Chondrocyte (in vitro differentiated cells): ENCODE data around the gene TRIML2. TPM values are rescaled to one million over a fixed set of nuclear protein-coding genes. Genes with fewer than 3 reads are reported as not detected.

Source experiments
- DNase-seq: peaks from one replicate; pipeline ENCODE4 v3.0.0; 2021; ENCODE audit warnings: mixed read lengths, low spot score
- H3K27ac Mint-ChIP-seq: one replicate; pipeline ENCODE4 v1.8.0; 2021; ENCODE audit warnings: mild to moderate bottlenecking, moderate library complexity, mixed read lengths; ENCODE audit not compliant: unreplicated experiment
- H3K27me3 Mint-ChIP-seq: 2 replicates; pipeline ENCODE4 v1.8.0; 2021; ENCODE audit warnings: low read depth, mixed read lengths
- H3K36me3 Mint-ChIP-seq: 2 replicates; pipeline ENCODE4 v1.8.0; 2021; ENCODE audit warnings: low read depth, mixed read lengths
- H3K4me1 Mint-ChIP-seq: 2 replicates; pipeline ENCODE4 v1.8.0; 2021; ENCODE audit warnings: low read depth, mild to moderate bottlenecking, mixed read lengths
- H3K4me3 Mint-ChIP-seq: one replicate; pipeline ENCODE4 v1.8.0; 2021; ENCODE audit warnings: mild to moderate bottlenecking, moderate library complexity, mixed read lengths; ENCODE audit not compliant: unreplicated experiment
- H3K9me3 Mint-ChIP-seq: 2 replicates; pipeline ENCODE4 v1.8.0; 2021; ENCODE audit warnings: low read depth, mixed read lengths
- total RNA-seq: library from RNA; stranded (reverse); gene quantifications from 3 replicates; pipeline ENCODE4 v1.2.1, GENCODE V29; 2021
- TF ChIP-seq, protein P1 (sequence below): fragments of 200-600 bp; sonication (generic); IDR thresholded peaks from 2 replicates; pipeline ENCODE4 v1.5.0; 2021; ENCODE audit warnings: antibody characterized with exemption, mild to moderate bottlenecking, moderate library complexity

Gene TRIML2
- total RNA-seq, 1 donor from 2014 or later = 1.1 TPM

DNA sequence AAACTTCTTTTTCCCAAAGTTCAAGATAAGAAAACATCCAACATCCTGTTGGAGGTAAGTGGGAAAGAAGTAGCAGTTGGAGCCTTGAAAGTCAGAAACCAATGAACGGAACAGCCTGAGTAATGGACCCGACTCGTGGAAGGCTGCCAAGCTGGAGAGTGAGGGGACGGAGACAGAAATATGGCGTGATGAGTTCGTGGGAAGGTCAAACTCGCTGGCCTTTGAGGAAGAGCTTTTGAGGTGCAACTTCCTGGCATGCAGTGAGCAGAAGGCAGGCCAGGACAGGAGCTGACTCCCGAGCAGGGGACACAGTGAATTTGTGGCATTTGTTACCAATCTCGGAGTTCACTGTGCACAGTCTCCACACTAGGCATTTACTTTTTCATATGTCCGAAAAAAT lies 28.8 kb upstream of the TRIML2 start:
- no peak for DNase-seq
- Mint-ChIP-seq H3K9me3 (no peaks in the 10 kb centered on the region), H3K4me1 (peaks cover 7% of the 10 kb centered on the region), H3K27ac (no peak overlapping the region), H3K36me3 (no peaks in the 10 kb centered on the region), H3K27me3 (no peaks in the 10 kb centered on the region), H3K4me3 (no peak overlapping the region)
- TF ChIP-seq, protein P1, sequence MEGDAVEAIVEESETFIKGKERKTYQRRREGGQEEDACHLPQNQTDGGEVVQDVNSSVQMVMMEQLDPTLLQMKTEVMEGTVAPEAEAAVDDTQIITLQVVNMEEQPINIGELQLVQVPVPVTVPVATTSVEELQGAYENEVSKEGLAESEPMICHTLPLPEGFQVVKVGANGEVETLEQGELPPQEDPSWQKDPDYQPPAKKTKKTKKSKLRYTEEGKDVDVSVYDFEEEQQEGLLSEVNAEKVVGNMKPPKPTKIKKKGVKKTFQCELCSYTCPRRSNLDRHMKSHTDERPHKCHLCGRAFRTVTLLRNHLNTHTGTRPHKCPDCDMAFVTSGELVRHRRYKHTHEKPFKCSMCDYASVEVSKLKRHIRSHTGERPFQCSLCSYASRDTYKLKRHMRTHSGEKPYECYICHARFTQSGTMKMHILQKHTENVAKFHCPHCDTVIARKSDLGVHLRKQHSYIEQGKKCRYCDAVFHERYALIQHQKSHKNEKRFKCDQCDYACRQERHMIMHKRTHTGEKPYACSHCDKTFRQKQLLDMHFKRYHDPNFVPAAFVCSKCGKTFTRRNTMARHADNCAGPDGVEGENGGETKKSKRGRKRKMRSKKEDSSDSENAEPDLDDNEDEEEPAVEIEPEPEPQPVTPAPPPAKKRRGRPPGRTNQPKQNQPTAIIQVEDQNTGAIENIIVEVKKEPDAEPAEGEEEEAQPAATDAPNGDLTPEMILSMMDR = no peak

DNA sequence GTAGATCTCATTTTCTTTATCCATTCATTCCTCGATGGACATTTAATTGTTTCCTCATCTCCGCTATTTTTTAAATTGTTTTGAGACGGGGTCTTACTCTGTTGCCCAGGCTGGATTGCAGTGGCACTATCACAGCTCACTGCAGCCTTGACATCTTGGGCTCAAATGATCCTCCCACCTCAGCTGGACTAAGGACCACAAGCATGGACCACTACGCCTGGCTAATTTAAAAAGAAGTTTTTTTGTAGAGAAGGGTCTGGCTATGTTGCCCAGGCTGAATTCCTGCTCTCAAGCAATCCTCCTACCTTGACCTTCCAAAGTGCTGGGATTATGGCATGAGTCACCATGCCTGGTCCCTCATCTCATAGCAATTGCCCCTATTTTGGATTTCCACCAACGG lies 22.8 kb upstream of the TRIML2 start:
- Mint-ChIP-seq H3K4me1 (peaks cover 10% of the 10 kb centered on the region), H3K27ac (no peak overlapping the region), H3K9me3 (no peaks in the 10 kb centered on the region), H3K4me3 (no peak overlapping the region), H3K36me3 (peaks cover under 1% of the 10 kb centered on the region), H3K27me3 (no peaks in the 10 kb centered on the region)
- TF ChIP-seq, protein P1 = no peak
- no peak for DNase-seq

DNA sequence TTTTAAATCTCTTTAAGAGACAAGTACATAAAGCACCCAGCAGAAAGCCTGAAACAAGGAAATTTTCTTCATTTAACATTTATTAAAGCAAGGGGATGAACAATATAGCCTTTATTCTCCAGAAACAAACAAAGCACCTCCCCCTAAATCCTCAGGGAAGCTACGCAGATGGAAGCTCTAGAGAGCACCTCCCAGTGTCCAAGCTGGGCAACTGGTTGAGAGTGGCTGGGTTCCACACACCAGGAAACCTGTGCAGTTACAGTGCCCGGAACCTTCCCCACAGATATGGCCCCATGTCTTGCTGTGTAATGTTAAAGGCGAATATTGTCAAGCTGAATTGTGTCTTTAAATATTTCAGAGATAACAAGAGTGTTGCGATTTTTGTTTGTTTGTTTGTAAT lies 21.0 kb upstream of the TRIML2 start:
- no peak overlapping the region for H3K27ac Mint-ChIP-seq
- DNase-seq = no peak
- H3K27me3 Mint-ChIP-seq = no peaks in the 10 kb centered on the region
- no peaks in the 10 kb centered on the region for H3K9me3 Mint-ChIP-seq
- TF ChIP-seq, protein P1 = peak; percentile 27
- peaks cover 2% of the 10 kb centered on the region for H3K36me3 Mint-ChIP-seq
- H3K4me1 Mint-ChIP-seq = peaks cover 15% of the 10 kb centered on the region
- H3K4me3 Mint-ChIP-seq = no peak overlapping the region

DNA sequence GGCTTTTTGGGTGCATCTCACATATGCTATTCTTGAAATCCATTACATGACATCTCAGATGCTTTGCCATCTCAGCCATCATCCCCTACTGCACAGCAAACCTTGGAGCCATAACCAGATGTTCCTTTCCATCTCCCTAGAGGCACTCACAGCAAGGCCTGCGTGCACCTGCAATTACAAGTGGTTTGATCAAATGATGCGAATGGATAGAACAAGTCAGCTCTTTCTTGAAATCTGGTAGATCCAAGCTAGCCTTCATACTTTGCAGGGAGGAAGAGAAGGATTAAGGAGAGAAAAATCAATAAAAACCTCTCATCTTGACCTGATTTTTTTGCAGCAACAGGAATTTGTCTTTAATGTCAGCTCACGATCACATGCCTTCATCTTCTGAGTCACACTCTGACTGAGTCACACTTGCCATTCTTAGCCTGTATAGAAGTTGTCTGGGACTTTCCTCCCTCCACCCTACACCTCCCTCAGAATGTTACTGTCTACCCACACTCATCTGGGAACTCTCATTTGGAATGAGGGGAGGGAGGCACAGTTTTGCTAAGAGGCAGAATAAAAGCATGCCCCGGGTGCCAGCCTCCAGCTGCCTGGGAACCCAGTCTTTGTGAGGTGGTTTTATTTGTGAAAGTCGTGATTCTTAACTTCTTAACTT lies 17.9 kb upstream of the TRIML2 start:
- no peaks in the 10 kb centered on the region for H3K9me3 Mint-ChIP-seq
- TF ChIP-seq, protein P1 = no peak
- H3K4me3 Mint-ChIP-seq = no peak overlapping the region
- H3K27me3 Mint-ChIP-seq = no peaks in the 10 kb centered on the region
- H3K36me3 Mint-ChIP-seq = peaks cover 2% of the 10 kb centered on the region
- DNase-seq = no peak
- peak overlapping the region; percentile 94 for H3K27ac Mint-ChIP-seq
- peaks cover 22% of the 10 kb centered on the region for H3K4me1 Mint-ChIP-seq

DNA sequence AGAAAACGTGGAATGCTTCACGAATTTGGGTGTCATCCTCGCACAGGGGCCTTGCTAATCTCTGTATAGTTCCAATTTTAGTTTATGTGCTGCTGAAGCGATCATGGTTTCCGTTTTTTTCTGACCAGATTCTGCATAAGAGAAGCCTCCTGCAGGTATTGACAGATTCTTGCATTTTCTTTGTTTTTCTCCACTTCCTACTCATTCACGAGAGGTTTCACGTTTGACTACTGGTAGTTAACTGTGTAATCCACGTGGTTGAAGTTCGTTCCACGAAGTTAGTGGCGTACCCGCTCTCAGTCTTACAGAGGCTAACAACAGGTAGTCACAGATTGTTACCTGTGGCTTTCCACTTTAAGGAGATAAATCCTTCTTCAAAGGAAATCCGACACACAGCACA lies 12.1 kb upstream of the TRIML2 start:
- H3K4me3 Mint-ChIP-seq = no peak overlapping the region

More for the DNA sequence above, 12.1 kb upstream of the TRIML2 start:
- no peak for DNase-seq
- Mint-ChIP-seq H3K36me3 (no peaks in the 10 kb centered on the region), H3K27me3 (no peaks in the 10 kb centered on the region), H3K9me3 (no peaks in the 10 kb centered on the region), H3K4me1 (peaks cover 6% of the 10 kb centered on the region), H3K27ac (no peak overlapping the region)
- TF ChIP-seq, protein P1 = no peak
